Prostate gland (tissue), 2 donors: ENCODE data around the gene AFF3.

Experiments
- CTCF ChIP-seq, 4 experiments: fragments of 200-600 bp in 2 of 4; fragments of 450-650 bp in 2 of 4; sonication (generic) in 2 of 4; IDR thresholded peaks; 1 replicate in 3 of 4; 2 replicates in 1 of 4; pipeline ENCODE4 v1.5.1; 2016 to 2019; ENCODE audit warnings: antibody characterized with exemption in 4 of 4, mild to moderate bottlenecking in 2 of 4, moderate library complexity in 2 of 4
- POLR2A ChIP-seq: fragments of 450-650 bp; IDR thresholded peaks from one replicate; pipeline ENCODE4 v1.6.1; 2016; ENCODE audit warnings: antibody characterized with exemption, mild to moderate bottlenecking

DNA sequence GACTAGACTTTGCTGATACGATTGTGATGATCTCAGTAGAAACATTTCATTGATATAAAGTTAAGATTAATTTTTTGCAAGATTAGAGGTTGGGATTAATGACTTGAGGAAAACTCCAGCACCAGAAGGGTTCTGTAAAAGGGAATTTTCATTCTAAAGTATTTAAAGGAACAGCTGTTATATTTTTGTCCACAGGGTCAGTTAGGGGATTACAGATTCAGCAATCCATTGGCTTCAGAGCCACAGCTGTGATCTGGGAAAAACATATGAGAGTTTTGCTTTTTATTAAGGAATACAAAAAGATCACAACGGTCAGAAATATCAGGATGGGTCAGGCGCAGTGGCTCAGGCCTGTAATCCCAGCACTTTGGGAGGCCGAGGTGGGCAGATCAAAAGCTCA is 633.0 kb downstream of the AFF3 start:
- no peak for TF ChIP-seq CTCF (IDR thresholded peaks at IDR 0.05)
- TF ChIP-seq POLR2A: no peak
